Mammary epithelial cell (primary cell): ENCODE results near the gene ZNF181.

Experiments
- CTCF ChIP-seq, 2 donors: IDR thresholded peaks in 1 of 2; conservative IDR thresholded peaks in 1 of 2; 2 replicates each; pipeline ENCODE4 v1.5.1; 2011 to 2012; ENCODE audit warnings: inconsistent platforms in 2 of 2, low read length in 2 of 2, mild to moderate bottlenecking in 2 of 2, control low read depth in 1 of 2, low read depth in 1 of 2; ENCODE audit not compliant: insufficient read depth in 1 of 2; ENCODE audit errors: extremely low read depth in 1 of 2
- EZH2 ChIP-seq: IDR thresholded peaks from 2 replicates; pipeline ENCODE4 v1.6.1; 2012; ENCODE audit warnings: low read length, inconsistent platforms, borderline replicate concordance

DNA sequence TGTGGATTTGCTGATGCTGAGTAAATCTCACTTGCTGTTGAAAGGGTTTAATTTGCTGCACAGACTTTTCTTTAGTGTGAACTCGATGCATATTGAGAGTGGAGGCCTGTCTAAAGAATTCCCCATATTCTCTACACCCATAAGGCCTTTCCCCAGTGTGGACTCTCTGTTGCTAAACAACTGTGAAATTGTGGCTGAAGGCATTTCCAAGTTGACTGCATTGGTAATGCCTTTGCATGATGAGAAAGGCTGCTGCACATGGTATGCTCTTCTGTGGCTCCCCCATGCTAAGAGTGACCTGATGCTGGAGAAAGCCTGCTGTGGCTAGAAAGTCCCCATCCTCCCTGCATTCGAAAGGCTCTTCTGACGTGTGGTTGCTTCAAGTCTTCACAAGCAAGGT is 45.6 kb downstream of the ZNF181 start:
- TF ChIP-seq CTCF (conservative IDR thresholded peaks at IDR 0.05 in 1 of 2, IDR thresholded peaks at IDR 0.05 in 1 of 2; ENCODE audit: extremely low read depth in 1 of 2, insufficient read depth in 1 of 2, low read depth in 1 of 2, low read length in 2 of 2) = no peak
- TF ChIP-seq EZH2 = no peak
